HG03066 (cell line): ENCODE results near the gene WIPI1.
"Not testable (repeated sequence)": the region's sequence is repeated elsewhere in the genome, so short reads cannot be mapped to it uniquely, and the experiment has no call there.

ENCODE experiments used
- ATAC-seq: cut with Tn5 transposase; IDR thresholded peaks from one replicate; pipeline ENCODE4 v1.9.1; 2021; ENCODE audit warnings: low read depth; ENCODE audit not compliant: unreplicated experiment

Gene WIPI1

DNA sequence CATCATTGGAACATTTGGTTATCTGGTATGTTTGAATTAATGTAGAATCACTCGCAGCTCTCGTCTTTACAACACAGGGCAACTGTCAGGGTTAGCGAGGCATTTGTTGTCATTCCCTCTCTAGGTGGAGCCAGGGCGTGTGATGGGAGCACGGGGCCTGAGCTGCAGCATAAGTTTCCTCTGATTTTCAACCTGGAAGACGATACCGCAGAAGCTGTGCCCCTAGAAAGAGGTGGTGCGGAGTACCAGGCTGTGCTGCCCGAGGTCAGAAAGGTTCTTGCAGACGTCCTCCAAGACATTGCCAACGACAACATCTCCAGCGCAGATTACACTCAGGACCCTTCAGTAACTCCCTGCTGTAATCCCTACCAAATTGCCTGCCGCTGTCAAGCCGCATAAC is 37.2 kb downstream of the WIPI1 start:
- no peak for ATAC-seq

DNA sequence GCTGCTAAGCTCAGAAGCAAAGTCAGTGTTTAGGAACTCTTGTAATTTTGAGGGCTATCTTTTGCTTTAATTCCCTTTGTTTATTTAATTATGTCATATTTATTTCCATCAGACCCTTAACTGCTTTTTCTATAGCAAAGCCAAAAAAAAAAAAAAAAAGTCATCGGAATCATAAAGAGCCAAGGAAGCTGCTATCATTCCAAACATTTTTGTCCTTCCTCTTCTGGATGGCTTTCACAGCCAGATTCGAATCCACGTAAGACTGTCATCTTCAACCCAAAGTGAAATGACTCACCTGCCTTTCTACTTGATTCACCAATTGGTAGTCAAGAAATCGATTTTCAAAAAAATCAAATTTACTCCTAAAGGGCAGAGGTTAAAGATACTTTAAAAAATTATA is 38.4 kb downstream of the WIPI1 start:
- ATAC-seq: no peak

DNA sequence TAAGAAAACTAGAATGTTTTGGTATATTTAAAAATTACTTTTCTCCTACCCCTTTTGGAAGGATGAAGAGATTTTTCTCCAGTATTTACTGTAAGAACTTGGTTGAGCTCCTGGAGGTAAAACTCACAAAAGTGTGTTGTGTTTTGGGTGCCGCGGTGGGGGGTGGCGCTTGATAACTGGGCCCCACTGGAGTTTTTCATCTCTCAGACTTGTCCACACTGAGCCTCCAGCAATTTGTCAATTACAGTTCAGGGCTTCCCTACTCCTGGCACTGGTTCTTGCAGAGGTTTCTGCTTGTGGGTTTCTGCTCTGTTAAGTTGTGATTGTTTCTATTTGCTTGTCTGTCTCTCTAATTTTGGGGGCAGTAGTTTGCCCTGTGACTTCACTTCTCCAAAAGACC is 40.0 kb downstream of the WIPI1 start:
- ATAC-seq: no peak

DNA sequence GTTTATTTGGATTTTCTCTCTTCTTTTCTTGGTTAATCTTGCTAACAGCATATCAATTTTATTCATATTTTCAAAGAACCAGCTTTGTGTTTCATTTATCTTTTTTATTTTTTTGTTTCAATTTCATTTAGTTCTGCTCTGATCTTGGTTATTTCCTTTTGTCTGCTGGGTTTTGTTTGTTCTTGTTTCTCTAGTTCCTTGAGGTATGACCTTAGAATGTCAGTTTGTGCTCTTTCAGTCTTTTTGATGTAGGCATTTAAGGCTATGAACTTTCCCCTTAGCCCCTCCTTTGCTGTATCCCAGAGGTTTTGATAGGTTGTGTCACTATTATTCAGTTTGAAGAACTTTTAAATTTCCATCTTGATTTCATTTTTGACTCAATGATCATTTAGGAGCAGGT is 42.4 kb downstream of the WIPI1 start:
- ATAC-seq: not testable (repeated sequence)

DNA sequence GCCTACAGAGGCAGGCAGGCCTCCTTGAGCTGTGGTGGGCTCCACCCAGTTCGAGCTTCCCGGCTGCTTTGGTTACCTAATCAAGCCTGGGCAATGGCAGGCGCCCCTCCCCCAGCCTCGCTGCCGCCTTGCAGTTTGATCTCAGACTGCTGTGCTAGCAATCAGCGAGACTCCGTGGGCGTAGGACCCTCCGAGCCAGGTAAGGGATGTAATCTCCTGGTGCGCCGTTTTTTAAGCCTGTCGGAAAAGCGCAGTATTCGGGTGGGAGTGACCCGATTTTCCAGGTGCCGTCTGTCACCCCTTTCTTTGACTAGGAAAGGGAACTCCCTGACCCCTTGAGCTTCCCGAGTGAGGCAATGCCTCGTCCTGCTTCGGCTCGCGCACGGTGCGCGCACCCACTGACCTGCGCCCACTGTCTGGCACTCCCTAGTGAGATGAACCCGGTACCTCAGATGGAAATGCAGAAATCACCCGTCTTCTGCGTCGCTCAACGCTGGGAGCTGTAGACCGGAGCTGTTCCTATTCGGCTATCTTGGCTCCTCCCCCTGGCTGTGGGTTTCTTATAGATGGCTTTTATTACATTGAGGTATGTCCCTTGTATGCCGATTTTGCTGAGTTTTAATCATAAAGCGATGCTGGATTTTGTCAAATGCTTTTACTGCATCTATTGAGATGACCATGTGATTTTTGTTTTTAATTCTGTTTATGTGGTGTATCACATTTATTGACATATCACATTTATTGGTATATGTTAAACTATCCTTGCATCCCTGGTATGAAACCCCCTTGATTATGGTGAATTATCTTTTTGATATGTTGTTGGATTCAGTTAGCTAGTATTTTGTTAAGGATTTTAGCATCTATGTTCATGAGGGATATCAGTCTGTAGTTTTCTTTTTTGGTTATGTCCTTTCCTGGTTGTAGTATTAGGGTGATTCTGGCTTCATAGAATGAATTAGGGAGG is 43.4 kb downstream of the WIPI1 start:
- ATAC-seq: not testable (repeated sequence)

DNA sequence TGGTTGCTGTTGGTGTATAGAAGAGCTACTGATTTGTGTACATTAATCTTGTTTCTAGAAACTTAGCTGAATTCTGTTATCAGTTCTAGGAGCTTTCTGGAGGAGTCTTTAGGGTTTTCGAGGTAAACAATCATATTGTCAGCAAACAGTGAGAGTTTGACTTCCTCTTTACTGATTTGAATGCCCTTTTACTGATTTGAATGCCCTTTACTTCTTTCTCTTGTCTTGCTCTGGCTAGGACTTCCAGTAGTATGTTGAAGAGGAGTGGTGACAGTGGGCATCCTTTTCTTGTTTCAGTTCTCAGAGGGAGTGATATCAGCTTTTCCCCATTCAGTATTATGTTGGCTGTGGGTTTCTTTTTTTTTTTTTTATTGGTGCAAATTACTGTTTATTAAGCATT is 49.6 kb downstream of the WIPI1 start:
- ATAC-seq: not testable (repeated sequence)

DNA sequence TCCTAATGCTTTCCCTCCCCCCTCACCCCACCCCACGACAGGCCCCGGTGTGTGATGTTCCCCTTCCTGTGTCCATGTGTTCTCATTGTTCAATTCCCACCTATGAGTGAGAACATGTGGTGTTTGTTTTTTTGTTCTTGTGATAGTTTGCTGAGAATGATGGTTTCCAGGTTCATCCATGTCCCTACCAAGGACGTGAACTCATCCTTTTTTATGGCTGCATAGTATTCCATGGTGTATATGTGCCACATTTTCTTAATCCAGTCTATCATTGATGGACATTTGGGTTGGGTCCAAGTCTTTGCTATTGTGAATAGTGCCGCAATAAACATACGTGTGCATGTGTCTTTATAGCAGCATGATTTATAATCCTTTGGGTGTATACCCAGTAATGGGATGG is 53.5 kb downstream of the WIPI1 start:
- ATAC-seq: not testable (repeated sequence)

DNA sequence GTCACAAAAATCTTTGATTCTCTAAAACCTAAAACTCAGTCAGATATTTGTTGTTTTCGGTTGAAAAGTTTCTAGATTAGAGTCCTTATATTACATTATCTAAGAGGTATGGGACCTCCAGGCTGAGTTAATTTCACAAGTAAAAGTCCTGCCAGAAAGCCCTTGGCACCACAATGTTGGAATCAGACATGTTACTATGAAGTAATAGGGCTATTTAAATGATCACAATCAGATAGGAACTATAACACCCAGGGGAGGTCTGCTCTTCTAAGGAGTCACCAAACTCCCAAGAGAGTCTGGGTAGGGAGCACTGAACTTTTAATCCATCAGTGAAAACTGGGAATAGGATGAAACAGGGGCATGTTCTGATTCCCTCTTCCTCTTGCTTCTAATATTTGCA is 54.2 kb downstream of the WIPI1 start:
- ATAC-seq: no peak

DNA sequence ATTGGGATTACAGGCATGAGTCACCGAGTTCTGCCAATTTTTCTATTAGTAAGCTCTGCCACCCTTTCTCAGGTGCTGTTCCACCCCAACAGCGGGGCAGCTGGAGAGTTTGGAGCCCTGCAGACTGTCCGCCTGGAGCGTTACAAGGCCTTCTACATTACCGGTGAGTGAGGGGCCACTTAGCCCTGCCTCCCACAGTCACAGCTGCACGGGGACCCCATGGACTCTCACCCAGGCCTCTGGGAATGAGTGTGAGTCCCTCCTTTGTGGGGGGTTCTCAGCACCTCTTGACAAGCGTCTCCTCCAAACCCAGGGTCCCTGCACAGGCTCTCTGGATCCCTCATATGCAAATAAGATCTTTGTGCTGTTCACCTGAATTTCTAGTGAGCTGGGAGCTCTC is 56.0 kb downstream of the WIPI1 start:
- no peak for ATAC-seq

DNA sequence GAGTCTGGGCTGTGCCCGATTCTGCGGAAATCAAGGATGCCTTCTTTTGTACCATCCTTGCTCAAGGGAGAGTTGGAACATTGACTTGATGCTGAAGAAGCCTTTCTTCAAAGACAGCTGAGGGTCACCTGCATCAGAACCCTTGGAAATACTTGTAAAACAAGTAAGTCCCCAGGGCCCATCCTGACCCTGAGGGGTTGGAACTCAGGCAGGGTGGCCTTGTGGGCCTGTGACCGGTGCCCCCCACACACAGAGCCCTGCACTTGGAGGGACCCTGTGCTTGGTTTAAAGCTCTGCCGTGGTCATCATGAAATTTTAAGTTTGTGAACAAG is 56.9 kb downstream of the WIPI1 start:
- ATAC-seq: no peak

DNA sequence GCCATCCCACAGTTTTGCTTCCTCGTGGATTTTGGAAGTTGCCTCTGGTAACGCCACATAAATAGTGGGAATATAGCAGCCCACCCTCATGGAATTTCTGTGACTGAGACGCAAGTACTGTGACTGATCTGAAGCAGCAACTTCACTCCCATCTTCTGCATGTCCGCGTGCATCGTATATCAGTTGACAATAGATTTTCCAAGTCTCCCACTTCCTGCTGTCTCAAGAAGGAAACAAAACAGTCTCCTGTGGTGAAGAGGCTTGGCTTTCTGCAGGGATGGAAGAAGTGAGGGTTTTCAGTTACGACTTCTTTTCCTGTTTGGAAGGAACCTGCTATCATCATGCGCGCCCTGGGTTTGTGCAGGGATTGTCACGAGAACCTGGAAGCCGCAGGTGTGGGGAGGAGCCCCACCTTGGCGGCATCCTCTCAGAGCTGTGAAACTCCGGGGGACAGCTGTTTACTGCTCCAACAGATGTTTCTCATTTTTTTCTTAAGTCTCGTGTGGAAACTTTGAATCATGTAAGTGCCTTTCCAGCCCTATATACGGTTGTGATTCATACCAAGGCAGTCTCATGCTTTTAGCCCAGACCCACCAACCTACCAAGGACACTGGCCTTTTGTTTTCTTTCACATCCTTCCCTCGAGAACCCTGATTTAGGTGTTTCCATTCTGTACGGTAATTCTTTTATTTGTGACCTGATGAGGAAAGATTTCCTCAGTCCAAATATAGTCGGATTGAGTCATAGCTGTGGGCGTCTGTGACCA is 57.5 kb downstream of the WIPI1 start:
- ATAC-seq: no peak

DNA sequence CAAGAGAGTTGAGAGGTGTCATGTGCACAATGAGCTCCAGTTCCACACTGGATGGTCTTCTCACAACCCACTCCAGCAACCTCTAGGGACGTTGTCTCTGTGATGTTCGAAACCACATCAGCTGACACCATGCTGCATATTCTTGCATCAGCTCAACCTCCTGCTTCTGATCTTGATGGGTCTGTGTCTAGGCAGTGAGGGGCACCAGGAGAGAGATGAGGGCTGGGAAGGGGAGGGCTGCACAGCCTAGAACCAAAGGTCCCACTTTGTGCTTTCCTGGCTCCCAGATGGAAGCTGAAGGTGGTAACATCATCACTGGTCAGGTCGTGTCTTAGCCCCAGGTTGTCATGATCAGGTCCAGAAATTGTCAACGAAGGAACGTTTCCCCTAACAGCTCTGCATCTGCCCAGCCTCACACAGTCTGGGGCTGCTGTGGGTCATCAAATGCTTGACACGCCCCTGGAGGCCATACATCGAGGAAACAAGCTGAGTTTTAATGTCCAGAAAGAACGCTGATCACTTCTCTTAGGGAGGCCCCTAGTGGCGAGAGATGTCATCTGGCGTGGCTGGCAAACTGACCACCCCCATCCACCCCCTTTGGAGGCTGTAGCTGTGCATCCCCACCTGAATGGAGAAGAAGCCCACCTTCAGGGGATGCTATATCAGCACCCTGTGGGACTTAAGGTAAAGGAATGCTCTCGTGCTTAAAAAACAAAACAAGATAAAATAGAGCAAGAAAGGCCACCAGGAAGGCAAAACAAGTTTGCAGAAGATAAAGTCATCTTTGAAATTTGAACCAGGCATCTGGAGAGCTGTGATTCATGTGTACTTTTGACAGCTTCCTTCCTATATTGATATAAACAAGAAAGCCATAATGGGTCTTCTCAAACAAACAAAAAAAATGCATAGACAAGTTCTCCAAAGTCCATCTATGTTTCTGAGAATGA is 58.3 kb downstream of the WIPI1 start:
- peak; percentile 89 for ATAC-seq

DNA sequence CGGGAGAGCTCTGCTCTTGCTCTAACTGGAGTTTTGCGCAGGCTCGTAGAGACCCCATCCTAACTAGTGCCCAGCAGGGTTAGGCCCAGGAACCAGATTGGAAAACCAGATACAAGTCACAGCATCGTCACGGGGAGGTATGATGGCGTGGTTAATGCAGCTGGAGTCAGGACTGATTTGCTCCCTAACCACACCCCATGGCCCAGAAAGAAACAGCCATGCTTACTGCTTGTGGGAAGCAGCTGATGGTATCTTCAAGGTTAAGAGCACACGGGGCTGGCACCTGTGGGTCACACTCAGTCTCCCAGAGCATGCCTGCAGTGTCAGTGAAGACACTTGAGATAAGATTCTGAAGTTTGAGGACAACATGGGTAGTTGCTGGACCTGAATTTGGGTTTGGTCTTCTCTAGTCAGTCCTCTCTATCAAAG is 60.2 kb downstream of the WIPI1 start:
- ATAC-seq: no peak

DNA sequence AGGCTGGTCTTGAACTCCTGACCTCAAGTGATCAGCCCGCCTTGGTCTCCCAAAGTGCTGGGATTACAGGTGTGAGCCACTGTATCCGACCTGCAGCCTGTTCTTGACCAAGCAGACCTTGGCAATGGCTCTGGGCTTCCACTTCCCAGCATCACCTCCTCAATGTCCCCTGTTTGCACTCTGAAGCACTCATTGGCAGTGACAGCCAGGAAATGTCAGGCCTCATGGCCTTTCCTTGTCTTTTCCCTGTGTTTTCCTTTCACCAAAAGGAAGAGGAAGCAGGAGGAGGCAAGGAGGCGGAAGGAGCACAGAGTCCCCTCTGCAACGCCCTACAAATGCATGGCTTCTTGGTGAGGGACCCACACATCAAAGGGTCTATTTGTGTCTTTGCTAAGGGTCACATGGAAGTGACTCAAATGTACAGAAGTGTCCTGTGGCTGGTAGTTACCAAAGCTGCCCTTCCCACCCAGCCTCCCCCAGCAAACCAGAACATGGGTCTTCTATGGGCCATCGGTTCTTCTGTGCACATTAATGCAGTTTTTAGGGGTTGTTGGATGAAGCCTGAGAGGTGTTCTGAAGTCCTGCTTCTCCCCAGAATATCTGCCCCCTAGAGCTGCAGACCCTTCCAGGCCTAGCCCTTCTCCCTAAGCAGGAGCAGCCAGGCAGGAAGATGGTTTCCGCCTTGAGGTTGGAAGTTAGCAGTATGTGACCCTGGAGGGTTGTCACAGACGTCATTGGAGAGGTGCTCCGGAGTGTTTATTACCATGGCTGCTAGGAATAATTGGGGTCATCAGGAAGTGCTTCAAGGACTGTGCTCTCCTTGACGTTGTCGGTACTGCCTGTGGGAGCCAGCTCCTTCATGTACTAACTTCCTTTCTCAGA is 60.8 kb downstream of the WIPI1 start:
- no peak for ATAC-seq

DNA sequence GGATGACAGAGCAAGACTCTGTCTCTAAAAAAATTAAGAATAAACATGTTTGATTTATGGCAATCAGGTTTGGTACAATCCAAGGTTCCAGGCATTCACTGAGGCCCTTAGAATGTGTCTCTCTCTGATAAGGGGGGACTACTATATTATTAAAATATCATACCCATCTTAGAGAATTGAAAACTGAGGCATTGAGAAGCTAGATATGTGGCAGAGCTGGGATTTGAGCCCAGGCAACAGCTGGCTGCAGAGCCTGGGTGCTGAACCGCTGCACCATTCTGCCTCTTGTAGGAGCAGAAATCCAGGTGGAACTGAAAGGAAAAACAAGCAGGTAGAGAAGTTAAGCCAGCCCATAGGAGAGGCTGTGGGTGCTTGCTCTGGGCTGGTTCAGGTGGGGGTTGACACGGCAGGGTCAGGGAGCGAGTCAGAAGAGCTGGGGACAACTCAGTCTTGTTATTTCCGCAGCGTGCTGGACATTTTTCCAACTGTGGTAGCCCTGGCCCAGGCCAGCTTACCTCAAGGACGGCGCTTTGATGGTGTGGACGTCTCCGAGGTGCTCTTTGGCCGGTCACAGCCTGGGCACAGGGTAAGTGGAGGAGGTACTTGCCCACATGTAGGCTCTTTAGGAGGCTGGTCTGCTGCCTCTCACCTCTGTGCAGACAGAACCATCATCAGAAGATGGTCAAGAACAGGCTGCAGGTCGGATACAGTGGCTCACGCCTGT is 62.5 kb downstream of the WIPI1 start:
- ATAC-seq: no peak

DNA sequence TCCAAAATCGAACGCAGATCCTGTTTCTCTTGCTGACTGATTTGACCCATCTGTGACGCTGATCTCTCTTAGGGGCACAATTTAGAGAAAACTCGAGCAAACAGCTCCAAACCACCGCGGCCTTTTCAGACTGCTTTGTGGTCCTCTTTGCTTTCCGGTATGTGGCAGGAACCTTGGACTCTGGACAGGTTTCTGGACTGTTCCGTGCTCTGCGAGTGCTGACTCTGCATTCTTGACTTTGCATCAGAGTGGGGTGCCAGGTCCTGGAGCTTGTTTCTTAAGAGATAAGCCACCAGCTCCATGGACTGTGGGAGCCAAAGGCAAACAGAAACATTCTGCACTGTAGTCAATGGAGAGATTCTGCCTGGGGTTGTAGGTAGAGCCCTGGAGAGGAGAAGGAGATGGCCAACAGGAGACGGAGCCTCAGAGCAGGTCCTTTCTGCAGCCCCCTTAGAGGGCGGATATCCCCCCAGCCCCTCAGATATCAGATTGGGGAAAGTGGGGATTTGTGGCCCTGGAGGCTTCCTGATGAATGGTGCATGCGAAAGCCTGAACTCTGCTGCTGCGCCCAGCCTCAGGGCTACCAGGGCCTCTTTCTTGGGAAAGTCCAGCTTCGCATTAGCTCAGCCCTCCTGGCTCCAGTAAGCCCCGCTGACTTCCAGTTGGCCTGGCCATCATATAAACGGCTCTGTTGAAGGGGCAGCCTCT is 65.6 kb downstream of the WIPI1 start:
- ATAC-seq: no peak

DNA sequence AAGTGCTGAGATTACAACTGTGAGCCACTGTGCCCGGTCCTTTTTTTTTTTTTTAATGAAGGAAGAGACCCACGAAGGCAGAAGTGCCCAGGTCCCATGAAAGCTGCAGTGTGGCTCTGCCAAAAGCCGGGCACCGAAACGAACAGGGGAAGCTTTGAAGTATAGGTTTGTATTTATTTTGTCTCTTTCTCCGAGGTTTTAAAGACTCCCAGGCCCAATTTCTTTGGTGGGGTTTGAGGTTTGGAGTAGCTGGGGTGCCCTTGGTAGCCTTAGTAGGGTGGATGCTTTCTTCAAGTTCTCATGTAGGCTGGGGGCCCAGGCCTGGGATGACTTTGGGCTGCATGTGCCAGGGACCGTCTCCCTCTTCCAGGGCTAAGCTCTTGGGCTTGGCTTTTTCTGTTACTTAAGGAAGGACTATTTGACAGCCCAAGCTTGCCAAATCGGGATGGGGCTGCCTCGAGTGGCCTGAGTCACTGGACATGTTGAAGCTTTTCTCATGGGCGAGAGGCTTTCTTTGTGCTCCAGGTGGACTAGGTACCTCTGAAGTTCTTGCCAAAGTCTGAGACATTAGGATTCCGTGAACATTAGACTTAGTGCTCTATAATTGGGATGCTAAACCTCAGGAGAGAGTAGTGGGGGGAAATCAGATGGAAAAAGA is 66.3 kb downstream of the WIPI1 start:
- no peak for ATAC-seq

DNA sequence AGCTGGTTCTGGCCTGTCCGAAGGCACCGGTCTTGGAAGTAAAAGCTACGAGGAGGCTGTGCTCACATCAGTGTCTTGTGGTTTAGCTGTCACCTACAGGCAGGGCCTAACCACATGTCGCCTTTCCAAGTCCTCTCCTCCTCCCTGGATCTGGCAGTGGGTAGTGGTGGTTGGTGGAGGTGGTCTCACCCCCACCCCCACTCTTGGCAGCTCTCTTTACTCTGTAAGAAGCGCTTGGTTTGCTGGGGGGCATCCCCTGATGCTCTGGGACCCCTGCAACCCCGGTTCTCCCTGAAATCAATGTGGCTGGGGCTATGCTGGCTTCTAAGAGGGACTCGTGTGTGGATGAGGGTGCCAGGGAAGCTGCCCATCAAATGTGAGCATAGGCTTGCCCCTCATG is 68.3 kb downstream of the WIPI1 start:
- ATAC-seq: no peak
